Endodermal cell (in vitro differentiated cells): ENCODE measurements around the gene PPP2R5E. TPM values are rescaled to one million over a fixed set of nuclear protein-coding genes. Genes with fewer than 3 reads are reported as not detected.

Experiments
- DNase-seq: peaks from one replicate; pipeline ENCODE4 v3.0.0-alpha.2; 2017
- H3K27ac ChIP-seq: 2 replicates; pipeline ENCODE4 v1.5.1; 2013; ENCODE audit warnings: mild to moderate bottlenecking, low read depth, low read length, moderate library complexity
- H3K27me3 ChIP-seq: 2 replicates; pipeline ENCODE4 v1.6.1; 2013; ENCODE audit warnings: mild to moderate bottlenecking, low read length, moderate library complexity; ENCODE audit not compliant: insufficient read depth, control insufficient read depth, poor library complexity, severe bottlenecking
- H3K36me3 ChIP-seq: 2 replicates; pipeline ENCODE4 v1.7.0; 2013; ENCODE audit warnings: mild to moderate bottlenecking, low read length, moderate library complexity; ENCODE audit not compliant: control insufficient read depth, insufficient read depth
- H3K4me1 ChIP-seq: one replicate; pipeline ENCODE4 v1.7.0; 2013; ENCODE audit warnings: low read length; ENCODE audit not compliant: control insufficient read depth, insufficient read depth
- H3K4me3 ChIP-seq: 2 replicates; pipeline ENCODE4 v1.5.1; 2013; ENCODE audit warnings: mild to moderate bottlenecking, low read length, moderate library complexity
- H3K9ac ChIP-seq: 2 replicates; pipeline ENCODE4 v1.6.1; 2013; ENCODE audit warnings: mild to moderate bottlenecking, low read length, moderate library complexity; ENCODE audit not compliant: poor library complexity, severe bottlenecking; ENCODE audit errors: extremely low read depth
- H3K9me3 ChIP-seq: 2 replicates; pipeline ENCODE4 v1.6.1; 2013; ENCODE audit warnings: mild to moderate bottlenecking, low read length, moderate library complexity; ENCODE audit not compliant: control insufficient read depth
- H3K27ac Mint-ChIP-seq: 2 replicates; pipeline ENCODE4 v1.8.0; 2020; ENCODE audit warnings: mixed read lengths
- H3K27me3 Mint-ChIP-seq: 2 replicates; pipeline ENCODE4 v1.8.0; 2021; ENCODE audit warnings: mild to moderate bottlenecking, mixed read lengths; ENCODE audit not compliant: insufficient read depth
- H3K36me3 Mint-ChIP-seq: 2 replicates; pipeline ENCODE4 v1.8.0; 2020; ENCODE audit warnings: low read depth, mixed read lengths
- H3K4me1 Mint-ChIP-seq: 2 replicates; pipeline ENCODE4 v1.8.0; 2020; ENCODE audit warnings: mixed read lengths
- H3K4me3 Mint-ChIP-seq: 2 replicates; pipeline ENCODE4 v1.8.0; 2020; ENCODE audit warnings: mild to moderate bottlenecking, moderate library complexity, mixed read lengths
- H3K9me3 Mint-ChIP-seq: 2 replicates; pipeline ENCODE4 v1.8.0; 2020; ENCODE audit warnings: mild to moderate bottlenecking, mixed read lengths
- WGBS, 2 experiments: methylation state at CpG; one replicate each; pipeline versions ENCODE4 v1.1.5 to v1.1.7; 2013; ENCODE audit warnings: missing lambda C conversion rate in 2 of 2, mixed read lengths in 1 of 2; ENCODE audit not compliant: insufficient coverage in 1 of 2, insufficient read length in 1 of 2; 5-methylcytosine and 5-hydroxymethylcytosine counted together
- total RNA-seq, 2 donors: library from RNA; stranded (reverse); fragmentation: NEBNext Ultra II Directional in 1 of 2; extraction: Animal tissue kit (Norgen Biotek cat#: 25700) in 1 of 2; gene quantifications; 2 replicates in 1 of 2; 3 replicates in 1 of 2; pipeline ENCODE4 v1.2.1, GENCODE V29; 2021
- TF ChIP-seq, protein P1 (sequence below): fragments of 200-600 bp; sonication (generic); conservative IDR thresholded peaks from 2 replicates; pipeline ENCODE4 v1.5.0; 2021; ENCODE audit warnings: antibody characterized with exemption, mild to moderate bottlenecking

The PPP2R5E gene
- total RNA-seq, 2 donors from 2014 or later = 61.1 to 63.8 TPM

DNA sequence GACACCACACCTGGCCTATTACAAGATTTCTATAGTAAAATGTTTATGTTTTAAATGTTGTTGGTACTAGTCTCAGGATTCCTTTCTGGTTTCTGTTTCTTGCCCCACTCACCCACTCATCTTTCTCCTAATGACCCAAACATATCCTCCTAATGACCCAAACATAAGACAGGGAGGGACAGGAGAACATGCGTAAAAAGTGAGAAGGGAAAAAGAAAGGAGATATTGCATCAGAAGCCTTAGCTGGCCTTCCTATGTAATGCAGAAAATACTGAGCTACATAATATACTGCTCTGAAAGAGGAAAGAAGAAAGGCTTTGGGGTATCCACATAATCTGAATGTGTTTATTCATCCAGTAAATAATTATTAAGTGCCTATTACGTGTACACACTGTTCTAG, 119.8 kb downstream of the PPP2R5E start:
- TF ChIP-seq, protein P1, sequence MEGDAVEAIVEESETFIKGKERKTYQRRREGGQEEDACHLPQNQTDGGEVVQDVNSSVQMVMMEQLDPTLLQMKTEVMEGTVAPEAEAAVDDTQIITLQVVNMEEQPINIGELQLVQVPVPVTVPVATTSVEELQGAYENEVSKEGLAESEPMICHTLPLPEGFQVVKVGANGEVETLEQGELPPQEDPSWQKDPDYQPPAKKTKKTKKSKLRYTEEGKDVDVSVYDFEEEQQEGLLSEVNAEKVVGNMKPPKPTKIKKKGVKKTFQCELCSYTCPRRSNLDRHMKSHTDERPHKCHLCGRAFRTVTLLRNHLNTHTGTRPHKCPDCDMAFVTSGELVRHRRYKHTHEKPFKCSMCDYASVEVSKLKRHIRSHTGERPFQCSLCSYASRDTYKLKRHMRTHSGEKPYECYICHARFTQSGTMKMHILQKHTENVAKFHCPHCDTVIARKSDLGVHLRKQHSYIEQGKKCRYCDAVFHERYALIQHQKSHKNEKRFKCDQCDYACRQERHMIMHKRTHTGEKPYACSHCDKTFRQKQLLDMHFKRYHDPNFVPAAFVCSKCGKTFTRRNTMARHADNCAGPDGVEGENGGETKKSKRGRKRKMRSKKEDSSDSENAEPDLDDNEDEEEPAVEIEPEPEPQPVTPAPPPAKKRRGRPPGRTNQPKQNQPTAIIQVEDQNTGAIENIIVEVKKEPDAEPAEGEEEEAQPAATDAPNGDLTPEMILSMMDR = no peak
- Mint-ChIP-seq H3K27me3 (no peaks in the 10 kb centered on the region), H3K9me3 (no peaks in the 10 kb centered on the region), H3K4me1 (no peaks in the 10 kb centered on the region), H3K36me3 (peaks cover 32% of the 10 kb centered on the region), H3K27ac (no peak overlapping the region), H3K4me3 (no peak overlapping the region)
- no peaks in the 10 kb centered on the region for H3K9me3 ChIP-seq
- no peaks in the 10 kb centered on the region for H3K27me3 ChIP-seq
- H3K4me3 ChIP-seq = no peak overlapping the region
- H3K27ac ChIP-seq = no peak overlapping the region
- DNase-seq = no peak
- H3K36me3 ChIP-seq = peaks cover 36% of the 10 kb centered on the region
- no peak overlapping the region for H3K9ac ChIP-seq
- 98% methylated on average over 2 of the region's 2 CpGs; no CpG with 5 or more reads in 1 of the 2 experiments for WGBS, 2 experiments
- H3K4me1 ChIP-seq = no peaks in the 10 kb centered on the region

DNA sequence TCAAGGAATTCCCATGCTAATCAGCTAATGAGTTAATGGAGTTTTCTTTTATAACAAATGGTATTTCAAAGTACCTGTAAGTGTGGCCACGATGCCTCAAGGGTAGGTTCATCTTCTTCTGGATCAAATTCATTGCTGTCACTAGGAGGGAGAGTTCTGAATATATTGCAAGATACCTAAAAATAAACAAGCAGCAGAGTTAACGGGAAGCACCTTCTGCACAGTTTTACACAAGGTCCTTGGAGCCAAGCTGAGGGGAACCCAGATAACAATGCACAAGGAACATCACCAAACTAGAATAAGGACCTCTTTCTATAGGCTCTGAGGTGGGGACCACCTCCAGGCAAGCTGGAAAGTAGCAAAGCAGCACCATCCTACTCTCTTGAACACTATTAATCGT, 121.3 kb downstream of the PPP2R5E start:
- whole genome bisulfite sequencing, 2 experiments = 92 to 100% methylated on average over 3 of the region's 3 CpGs
- peaks cover 32% of the 10 kb centered on the region for H3K36me3 Mint-ChIP-seq
- TF ChIP-seq, protein P1 = no peak
- no peaks in the 10 kb centered on the region for H3K27me3 ChIP-seq
- peaks cover 47% of the 10 kb centered on the region for H3K36me3 ChIP-seq
- no peak overlapping the region for H3K27ac ChIP-seq
- no peaks in the 10 kb centered on the region for H3K27me3 Mint-ChIP-seq
- H3K4me1 Mint-ChIP-seq = no peaks in the 10 kb centered on the region
- no peaks in the 10 kb centered on the region for H3K4me1 ChIP-seq
- H3K4me3 ChIP-seq = no peak overlapping the region
- H3K4me3 Mint-ChIP-seq = no peak overlapping the region
- H3K9me3 Mint-ChIP-seq = no peaks in the 10 kb centered on the region
- no peak for DNase-seq
- no peak overlapping the region for H3K27ac Mint-ChIP-seq
- H3K9ac ChIP-seq = no peak overlapping the region
- H3K9me3 ChIP-seq = no peaks in the 10 kb centered on the region

DNA sequence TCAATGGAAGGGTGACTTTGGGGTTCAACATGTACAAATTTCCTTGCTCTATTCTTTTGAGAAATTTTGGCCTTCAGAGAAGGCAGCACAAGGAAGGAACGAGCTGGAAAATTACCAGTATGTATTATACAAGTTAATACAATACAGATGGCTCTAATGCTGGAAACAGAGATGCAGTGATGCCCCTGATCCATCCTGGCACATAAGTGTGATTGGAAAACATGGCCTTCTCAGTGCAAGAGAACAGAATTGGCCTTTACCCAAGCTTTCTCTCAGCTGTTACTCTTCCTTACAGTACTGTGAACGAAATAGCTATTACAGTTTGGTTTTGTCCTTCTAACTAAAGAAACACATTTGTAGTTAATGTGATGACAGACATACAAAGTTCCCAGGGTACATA, 122.0 kb downstream of the PPP2R5E start:
- no peaks in the 10 kb centered on the region for H3K27me3 Mint-ChIP-seq
- 100% methylated on average over 2 of the region's 2 CpGs; no CpG with 5 or more reads in 1 of the 2 experiments for WGBS, 2 experiments
- peaks cover 47% of the 10 kb centered on the region for H3K36me3 ChIP-seq
- no peaks in the 10 kb centered on the region for H3K9me3 Mint-ChIP-seq
- TF ChIP-seq, protein P1 = no peak
- no peak overlapping the region for H3K27ac ChIP-seq
- DNase-seq = no peak
- no peak overlapping the region for H3K4me3 Mint-ChIP-seq
- H3K4me1 ChIP-seq = no peaks in the 10 kb centered on the region
- H3K4me1 Mint-ChIP-seq = no peaks in the 10 kb centered on the region
- H3K27ac Mint-ChIP-seq = no peak overlapping the region
- no peaks in the 10 kb centered on the region for H3K9me3 ChIP-seq
- peaks cover 32% of the 10 kb centered on the region for H3K36me3 Mint-ChIP-seq
- H3K27me3 ChIP-seq = no peaks in the 10 kb centered on the region
- no peak overlapping the region for H3K9ac ChIP-seq
- no peak overlapping the region for H3K4me3 ChIP-seq
